OCI-LY3 (cell line): ENCODE results near the gene CREG1.

ENCODE experiments used
- H2AFZ ChIP-seq: fragments of 200-600, 300-600 bp; shearing (Covaris generic); 2 replicates; pipeline ENCODE4 v1.6.0; 2014; ENCODE audit warnings: antibody characterized with exemption, low read depth, low read length
- H3K27ac ChIP-seq: fragments of 200-600, 300-600 bp; sonication (generic); 2 replicates; pipeline ENCODE4 v1.5.1; 2014; ENCODE audit warnings: mild to moderate bottlenecking, low read length, moderate library complexity, mixed read lengths
- H3K27me3 ChIP-seq: fragments of 200-600, 300-600 bp; sonication (generic); 2 replicates; pipeline ENCODE4 v1.6.1; 2014; ENCODE audit warnings: low read depth, low read length, mixed read lengths
- H3K36me3 ChIP-seq: fragments of 200-600, 300-600 bp; sonication (generic); replicated peaks from 2 replicates; pipeline ENCODE3; 2014; ENCODE audit warnings: low read depth, low read length, mixed read lengths
- H3K4me1 ChIP-seq: fragments of 300-600, 200-600 bp; sonication (generic); 2 replicates; pipeline ENCODE4 v1.6.1; 2014; ENCODE audit warnings: low read length, mixed read lengths
- H3K4me2 ChIP-seq: fragments of 200-600, 300-600 bp; sonication (generic); 2 replicates; pipeline ENCODE4 v1.6.1; 2014; ENCODE audit warnings: low read length, mixed read lengths
- H3K4me3 ChIP-seq: fragments of 300-600, 200-600 bp; sonication (generic); 2 replicates; pipeline ENCODE4 v1.5.1; 2014; ENCODE audit warnings: antibody characterized with exemption, mild to moderate bottlenecking, low read length, moderate library complexity
- H3K79me2 ChIP-seq: fragments of 300-600, 200-600 bp; shearing (Covaris generic); 2 replicates; pipeline ENCODE4 v1.6.1; 2014; ENCODE audit warnings: mild to moderate bottlenecking, low read length, mixed read lengths
- H3K9ac ChIP-seq: fragments of 300-600, 200-600 bp; shearing (Covaris generic); 2 replicates; pipeline ENCODE4 v1.6.0; 2014; ENCODE audit warnings: mild to moderate bottlenecking, low read length, moderate library complexity
- H3K9me3 ChIP-seq: fragments of 200-600, 300-600 bp; shearing (Covaris generic); 2 replicates; pipeline ENCODE4 v1.6.1; 2014; ENCODE audit warnings: low read length, mixed read lengths; ENCODE audit not compliant: insufficient read depth
- H4K20me1 ChIP-seq: fragments of 200-600, 300-600 bp; sonication (generic); 2 replicates; pipeline ENCODE4 v1.6.1; 2016; ENCODE audit warnings: low read length, mixed read lengths; ENCODE audit not compliant: insufficient read depth
- EZH2phosphoT487 ChIP-seq: fragments of 200-600 bp; shearing (Covaris generic); IDR thresholded peaks from 2 replicates; pipeline ENCODE4 v1.6.1; 2018; ENCODE audit warnings: antibody characterized with exemption, mixed run types, low read depth
- TF ChIP-seq, protein P1 (sequence below): fragments of 200-600, 300-600 bp; sonication (generic); IDR thresholded peaks from 2 replicates; pipeline ENCODE4 v1.5.1; 2014; ENCODE audit warnings: antibody characterized with exemption, low read length, low read depth

Gene CREG1

DNA sequence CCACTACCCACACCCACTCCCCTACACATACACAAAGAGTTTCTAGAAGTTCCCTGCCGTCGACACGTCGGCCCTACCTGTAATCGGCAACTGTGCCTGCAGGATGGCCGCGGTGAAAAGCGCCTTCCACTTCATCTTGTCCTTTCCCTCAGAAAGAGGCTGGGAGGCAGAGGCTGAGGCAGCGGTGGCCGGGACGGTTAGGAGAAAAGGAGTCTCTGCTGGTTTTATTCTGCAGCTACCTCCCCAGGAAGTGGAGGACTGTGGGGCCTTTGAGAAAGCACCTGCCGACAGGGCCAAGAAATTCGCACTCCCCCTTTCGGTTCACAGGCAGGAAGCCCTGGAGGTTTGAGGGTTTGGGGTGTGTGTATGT is 35.2 kb downstream of the CREG1 start, which contains the start of gene CD247:
TSS of gene CD247 (minus strand) at position 199 of the 370 bp plus-strand sequence. CDS start at position 135, 64 bp downstream.
- Histone ChIP-seq H3K4me2 (no peak within 1 kb of the TSS), H2AFZ (no peak within 1 kb of the TSS), H3K36me3 (no peaks in the 10 kb centered on the region), H3K4me1 (no peaks in the 10 kb centered on the region), H3K9ac (no peak within 1 kb of the TSS), H3K4me3 (no peak within 1 kb of the TSS), H3K9me3 (no peaks in the 10 kb centered on the region), H3K27ac (no peak within 1 kb of the TSS), H3K79me2 (no peaks in the 10 kb centered on the region), H4K20me1 (no peaks in the 10 kb centered on the region), H3K27me3 (peaks cover 46% of the 10 kb centered on the region)
- TF ChIP-seq, protein P1, sequence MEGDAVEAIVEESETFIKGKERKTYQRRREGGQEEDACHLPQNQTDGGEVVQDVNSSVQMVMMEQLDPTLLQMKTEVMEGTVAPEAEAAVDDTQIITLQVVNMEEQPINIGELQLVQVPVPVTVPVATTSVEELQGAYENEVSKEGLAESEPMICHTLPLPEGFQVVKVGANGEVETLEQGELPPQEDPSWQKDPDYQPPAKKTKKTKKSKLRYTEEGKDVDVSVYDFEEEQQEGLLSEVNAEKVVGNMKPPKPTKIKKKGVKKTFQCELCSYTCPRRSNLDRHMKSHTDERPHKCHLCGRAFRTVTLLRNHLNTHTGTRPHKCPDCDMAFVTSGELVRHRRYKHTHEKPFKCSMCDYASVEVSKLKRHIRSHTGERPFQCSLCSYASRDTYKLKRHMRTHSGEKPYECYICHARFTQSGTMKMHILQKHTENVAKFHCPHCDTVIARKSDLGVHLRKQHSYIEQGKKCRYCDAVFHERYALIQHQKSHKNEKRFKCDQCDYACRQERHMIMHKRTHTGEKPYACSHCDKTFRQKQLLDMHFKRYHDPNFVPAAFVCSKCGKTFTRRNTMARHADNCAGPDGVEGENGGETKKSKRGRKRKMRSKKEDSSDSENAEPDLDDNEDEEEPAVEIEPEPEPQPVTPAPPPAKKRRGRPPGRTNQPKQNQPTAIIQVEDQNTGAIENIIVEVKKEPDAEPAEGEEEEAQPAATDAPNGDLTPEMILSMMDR: no peak
- no peak for TF ChIP-seq EZH2phosphoT487

DNA sequence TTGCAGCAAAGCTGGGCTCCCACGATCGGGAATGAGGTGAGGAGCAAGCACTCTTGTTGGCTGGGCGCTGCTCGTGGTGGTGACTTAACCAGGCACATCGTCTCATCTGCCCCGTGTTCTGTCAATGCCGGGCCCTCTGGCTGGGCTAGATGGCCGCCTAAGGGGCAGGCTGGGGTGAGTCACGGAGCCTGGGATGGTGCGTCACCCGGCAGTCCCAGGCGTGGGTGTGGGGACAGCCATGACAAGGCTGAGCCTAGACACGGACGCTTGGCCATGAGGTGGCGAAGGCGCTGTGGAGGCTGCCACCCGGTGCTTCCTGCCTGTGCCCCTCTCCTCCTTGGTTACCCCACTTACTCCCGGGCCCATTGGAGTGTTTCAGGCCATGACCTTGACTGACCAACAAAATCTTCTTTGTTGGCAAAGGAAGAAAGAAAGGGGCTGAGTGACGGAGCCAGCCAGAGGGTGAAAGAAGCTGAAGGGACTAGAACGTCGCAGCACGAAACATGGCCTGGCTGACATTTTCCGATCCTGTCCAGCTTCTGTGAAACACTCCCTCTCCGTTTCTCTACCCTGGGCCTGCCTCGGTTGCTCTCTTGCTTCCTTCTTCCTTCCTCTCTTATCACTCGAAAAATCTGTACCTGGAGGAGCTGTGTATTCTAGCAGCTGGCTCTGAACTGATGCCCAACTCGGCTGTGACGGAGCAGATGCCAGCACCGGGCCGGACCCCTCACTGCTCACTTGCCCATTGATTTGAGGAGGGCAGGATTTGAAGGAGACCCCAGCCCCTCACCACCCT is 35.8 kb downstream of the CREG1 start:
- TF ChIP-seq, protein P1: no peak
- no peak for TF ChIP-seq EZH2phosphoT487
- H2AFZ ChIP-seq: no peak overlapping the region
- H3K9ac ChIP-seq: no peak overlapping the region
- H3K79me2 ChIP-seq: no peaks in the 10 kb centered on the region
- no peaks in the 10 kb centered on the region for H3K36me3 ChIP-seq
- H3K9me3 ChIP-seq: no peaks in the 10 kb centered on the region
- no peak overlapping the region for H3K27ac ChIP-seq
- peaks cover 44% of the 10 kb centered on the region for H3K27me3 ChIP-seq
- H3K4me2 ChIP-seq: no peak overlapping the region
- H3K4me1 ChIP-seq: no peaks in the 10 kb centered on the region
- H3K4me3 ChIP-seq: no peak overlapping the region
- no peaks in the 10 kb centered on the region for H4K20me1 ChIP-seq

- H3K4me3 ChIP-seq: no peak overlapping the region
- H3K4me1 ChIP-seq: no peaks in the 10 kb centered on the region
- no peak overlapping the region for H3K4me2 ChIP-seq
- no peaks in the 10 kb centered on the region for H4K20me1 ChIP-seq
- no peak overlapping the region for H2AFZ ChIP-seq
- H3K27me3 ChIP-seq: peaks cover 43% of the 10 kb centered on the region
- no peaks in the 10 kb centered on the region for H3K79me2 ChIP-seq
- TF ChIP-seq, protein P1: no peak
- no peak for TF ChIP-seq EZH2phosphoT487
- no peaks in the 10 kb centered on the region for H3K36me3 ChIP-seq
- no peak overlapping the region for H3K27ac ChIP-seq
- no peak overlapping the region for H3K9ac ChIP-seq
- H3K9me3 ChIP-seq: no peaks in the 10 kb centered on the region
Observed at GRCh38 chr1:167516404-167517388, 36.9 kb downstream of the CREG1 start.

- Histone ChIP-seq H3K27ac (no peak overlapping the region), H3K36me3 (no peaks in the 10 kb centered on the region), H3K4me1 (no peaks in the 10 kb centered on the region), H2AFZ (no peak overlapping the region), H3K9me3 (no peaks in the 10 kb centered on the region), H3K4me3 (no peak overlapping the region), H3K4me2 (no peak overlapping the region), H3K27me3 (peaks cover 43% of the 10 kb centered on the region), H3K9ac (no peak overlapping the region), H4K20me1 (no peaks in the 10 kb centered on the region), H3K79me2 (no peaks in the 10 kb centered on the region)
- TF ChIP-seq, protein P1: no peak
- TF ChIP-seq EZH2phosphoT487: no peak
Observed at GRCh38 chr1:167515893-167516321, 37.7 kb downstream of the CREG1 start.
